Psoas muscle (tissue), 8 donors: ENCODE results near the gene STYXL1. TPM values are rescaled to one million over a fixed set of nuclear protein-coding genes. Genes with fewer than 3 reads are reported as not detected.

Experiments used
- ATAC-seq, 4 donors: fragments of 200-7000 bp; cut with Tn5 transposase; one replicate each; pipeline ENCODE4 v1.9.1; 2020; ENCODE audit warnings: moderate library complexity in 3 of 4, mild to moderate bottlenecking in 2 of 4
- DNase-seq, 2 donors: peaks; one replicate each; pipeline ENCODE4 v3.0.0-alpha.2; 2020
- H3K27ac ChIP-seq: fragments of 200-600 bp; one replicate; pipeline ENCODE4 v1.8.0; 2022
- H3K27me3 ChIP-seq, 3 donors: fragments of 200-600 bp in 1 of 3; one replicate each; pipeline versions ENCODE4 v1.6.1 to v1.8.0; 2013 to 2022; ENCODE audit warnings: low read length in 2 of 3, mild to moderate bottlenecking in 2 of 3, moderate library complexity in 1 of 3; ENCODE audit not compliant: insufficient read depth in 3 of 3
- H3K36me3 ChIP-seq, 2 donors: fragments of 200-600 bp in 1 of 2; one replicate each; pipeline versions ENCODE4 v1.6.1 to v1.8.0; 2013 to 2022; ENCODE audit warnings: low read depth in 1 of 2, mild to moderate bottlenecking in 1 of 2, moderate library complexity in 1 of 2; ENCODE audit not compliant: insufficient read depth in 1 of 2
- H3K4me1 ChIP-seq: fragments of 200-600 bp; one replicate; pipeline ENCODE4 v1.8.0; 2022
- H3K4me3 ChIP-seq: fragments of 200-600 bp; one replicate; pipeline ENCODE4 v1.8.0; 2022; ENCODE audit warnings: mild to moderate bottlenecking
- H3K9me3 ChIP-seq: fragments of 200-600 bp; one replicate; pipeline ENCODE4 v1.8.0; 2022
- CTCF ChIP-seq: fragments of 200-600 bp; IDR thresholded peaks from one replicate; pipeline ENCODE4 v1.8.0; 2022; ENCODE audit warnings: antibody characterized with exemption
- WGBS, 3 donors: extraction: QIAGEN DNeasy Blood & Tissue Kit; methylation state at CpG; one replicate each; pipeline versions ENCODE4 v1.1.6 to v1.1.7; 2013; 5-methylcytosine and 5-hydroxymethylcytosine counted together
- intact Hi-C, 2 donors: fragments of 100-400 bp; cut with DNase I; formaldehyde crosslinking; loops; one replicate each; pipeline versions ENCODE4 v1.11.0 to v1.14.2; 2022
- polyA plus RNA-seq, 3 donors: library from polyadenylated mRNA; stranded (reverse); fragments of 200-250 nt; gene quantifications; one replicate each; pipeline ENCODE4 v1.2.3, GENCODE V29; 2013
- total RNA-seq, 4 donors: library from RNA; stranded (reverse); fragmentation: NEBNext Ultra II Directional in 2 of 4; extraction: Animal tissue kit (Norgen Biotek cat#: 25700) in 2 of 4; gene quantifications; one replicate each; pipeline versions ENCODE4 v1.2.1 to v1.2.4, GENCODE V29; 2021 to 2023
- donor health status: healthy with polysubstance abuse.
- donor health status: DM: no; HTN: no; CAD: no; lungs with moderate emphysema.
- donor health status: Bipolar disorder and iron deficiency.
- donor health status: healthy.
- donor health status: DM: yes; HTN: yes; CAD: no.
- donor health status: DM: no; HTN: no; CAD: no.
- donor health status: DM: no; HTN: no; CAD: no.
- donor health status: DM: yes; HTN: yes; CAD: no.

STYXL1 gene
- total and polyA plus RNA-seq, 7 donors: 6.6 to 67.5 (median 15.4) TPM

DNA sequence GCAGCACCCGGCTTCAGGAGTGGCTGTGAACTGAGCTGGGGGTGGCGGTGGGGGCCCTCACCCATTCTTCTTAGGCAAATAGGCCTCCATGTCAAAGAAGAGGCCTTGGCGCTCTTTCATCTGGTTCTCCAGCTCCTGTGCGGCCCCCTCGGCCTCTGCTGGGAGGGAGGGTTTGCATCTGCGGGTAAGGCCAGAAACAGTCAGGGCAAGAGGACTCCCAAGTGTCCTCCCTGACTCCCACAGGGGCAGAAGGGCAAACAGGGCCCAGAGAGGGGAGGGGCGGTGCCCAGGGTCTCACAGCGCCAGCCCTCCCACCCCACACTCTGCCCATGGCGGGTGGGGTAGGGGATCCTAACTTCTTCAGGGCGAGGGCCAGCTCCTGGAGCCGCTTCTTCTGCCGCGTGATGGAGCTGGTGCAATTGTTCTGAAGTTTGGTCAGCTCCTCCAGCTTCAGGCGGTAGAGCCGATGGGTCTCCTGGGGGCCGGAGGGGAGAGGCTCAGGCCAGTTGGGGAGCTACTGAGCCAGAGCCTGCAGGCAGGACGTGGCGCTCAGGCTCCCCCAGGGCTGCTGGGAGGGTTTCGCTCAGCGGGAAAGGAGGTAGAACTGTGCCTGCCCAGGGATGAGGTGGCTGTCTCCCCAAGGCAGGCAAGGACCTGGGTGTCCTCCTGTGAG lies 55.6 kb downstream of the STYXL1 start:
- TF ChIP-seq CTCF: no peak
- no peaks in the 10 kb centered on the region for H3K27me3 ChIP-seq
- ATAC-seq (no peak), DNase-seq (peak in 1 of 2 donors; percentile 79)
- 83 to 85% (median 85%) methylated on average over 20 of the region's 20 CpGs for WGBS, 3 donors
- peaks cover 33% of the 10 kb centered on the region for H3K4me1 ChIP-seq
- H3K36me3 ChIP-seq: peaks cover 2 to 25% of the 10 kb centered on the region in 2 donors
- no peak overlapping the region for H3K4me3 ChIP-seq
- no peaks in the 10 kb centered on the region for H3K9me3 ChIP-seq
- H3K27ac ChIP-seq: peak overlapping the region; percentile 58
- intact Hi-C loops: no loop called here

GRCh38 chr7:75991531-75992082 lies 56.2 kb downstream of the STYXL1 start:
- H3K27ac ChIP-seq: peak overlapping the region; percentile 58
- peaks cover 2 to 28% of the 10 kb centered on the region in 2 donors for H3K36me3 ChIP-seq
- WGBS, 3 donors: 93 to 95% (median 93%) methylated on average over 9 of the region's 9 CpGs
- intact Hi-C loops: no loop called here
- no peaks in the 10 kb centered on the region for H3K27me3 ChIP-seq
- DNase-seq (no peak), ATAC-seq (no peak)
- H3K4me1 ChIP-seq: peaks cover 33% of the 10 kb centered on the region
- H3K4me3 ChIP-seq: no peak overlapping the region
- no peaks in the 10 kb centered on the region for H3K9me3 ChIP-seq
- no peak for TF ChIP-seq CTCF

GRCh38 chr7:75989500-75990388 lies 58.1 kb downstream of the STYXL1 start:
- Histone ChIP-seq H3K4me1 (peaks cover 24% of the 10 kb centered on the region), H3K27ac (peak overlapping the region; percentile 66), H3K4me3 (no peak overlapping the region), H3K36me3 (peaks cover 2 to 40% of the 10 kb centered on the region in 2 donors), H3K27me3 (no peaks in the 10 kb centered on the region), H3K9me3 (no peaks in the 10 kb centered on the region)
- TF ChIP-seq CTCF: no peak
- intact Hi-C loops: no loop called here
- peak; percentile 66 to 82 for DNase-seq
- 26 to 51% (median 35%) methylated on average over 21 of the region's 21 CpGs for WGBS, 3 donors
- peak; percentile 6 to 47 (median 40) for ATAC-seq

DNA sequence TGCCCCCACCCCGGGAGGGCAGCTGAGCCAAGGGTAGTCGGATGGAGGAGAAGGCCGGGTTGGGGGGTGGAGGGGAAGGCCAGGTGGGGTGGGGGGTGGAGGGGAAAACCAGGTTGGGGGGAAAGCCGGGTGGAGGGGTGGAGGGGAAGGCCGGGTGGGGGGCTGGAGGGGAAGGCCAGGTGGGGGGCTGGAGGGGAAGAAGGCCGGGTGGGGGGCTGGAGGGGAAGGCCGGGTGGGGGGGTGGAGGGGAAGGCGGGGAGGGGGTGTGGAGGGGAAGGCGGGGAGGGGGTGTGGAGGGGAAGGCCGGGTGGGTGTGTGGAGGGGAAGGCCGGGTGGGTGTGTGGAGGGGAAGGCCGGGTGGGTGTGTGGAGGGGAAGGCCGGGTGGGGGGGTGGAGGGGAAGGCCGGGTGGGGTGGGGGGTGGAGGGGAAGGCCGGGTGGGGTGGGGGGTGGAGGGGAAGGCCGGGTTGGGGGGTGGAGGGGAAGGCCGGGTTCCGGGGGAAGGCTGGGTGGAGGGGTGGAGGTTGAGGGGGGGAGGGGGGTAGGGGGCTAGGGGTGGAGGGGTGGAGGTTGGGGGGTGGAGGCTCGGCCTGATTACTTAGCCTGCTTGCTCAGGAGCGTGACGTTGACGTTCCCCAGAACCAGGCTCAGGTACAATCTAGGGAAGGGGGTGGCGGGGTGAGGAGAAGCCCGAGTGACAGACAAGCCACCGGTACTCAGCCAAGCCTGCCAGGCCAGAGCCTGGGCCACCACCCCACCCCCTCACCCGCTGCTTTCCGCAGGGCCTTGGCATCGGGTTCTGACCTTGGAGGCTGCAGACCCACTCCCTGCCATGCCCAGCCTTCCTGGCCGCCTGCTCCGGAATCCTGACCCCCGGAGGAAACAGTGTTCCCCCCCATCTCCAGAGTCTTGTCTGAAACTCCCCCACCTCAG lies 59.0 kb downstream of the STYXL1 start:
- TF ChIP-seq CTCF: no peak
- Histone ChIP-seq H3K4me1 (peaks cover 24% of the 10 kb centered on the region), H3K9me3 (no peaks in the 10 kb centered on the region), H3K4me3 (no peak overlapping the region), H3K27ac (peak overlapping the region; percentile 66), H3K36me3 (peaks cover 2 to 49% of the 10 kb centered on the region in 2 donors), H3K27me3 (no peaks in the 10 kb centered on the region)
- intact Hi-C loops: no loop called here
- WGBS, 3 donors: 38 to 55% (median 48%) methylated on average over 14 to 18 of the region's 31 CpGs
- ATAC-seq (peak; percentile 23 to 31 (median 30)), DNase-seq (peak; percentile 53 to 71)
